Measurements from ENCODE around the gene PIK3R6.

PIK3R6 gene

DNA sequence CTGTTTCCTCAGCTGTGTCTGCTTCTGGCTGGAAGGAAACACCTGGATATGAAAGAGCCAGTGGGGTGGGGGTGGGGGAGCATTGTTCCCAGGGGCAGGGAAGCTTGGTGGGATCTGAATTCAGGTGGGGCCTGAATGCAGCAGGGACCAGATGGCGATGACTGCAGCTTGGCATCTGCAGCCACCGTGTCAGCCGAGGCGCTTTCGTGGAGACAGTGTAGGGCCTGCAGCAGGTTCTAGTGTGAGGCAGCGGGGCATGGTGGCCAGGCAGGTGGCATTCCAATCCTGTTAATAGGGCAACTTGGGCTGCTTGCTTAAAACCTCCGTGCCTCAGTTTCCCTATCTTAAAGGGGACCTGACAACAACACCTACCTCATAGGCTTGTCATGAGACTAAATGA lies 1.7 kb downstream of the PIK3R6 start:
- DNase-seq (ENCODE audit: extremely low spot score): no peak
- TF ChIP-seq, protein P1, sequence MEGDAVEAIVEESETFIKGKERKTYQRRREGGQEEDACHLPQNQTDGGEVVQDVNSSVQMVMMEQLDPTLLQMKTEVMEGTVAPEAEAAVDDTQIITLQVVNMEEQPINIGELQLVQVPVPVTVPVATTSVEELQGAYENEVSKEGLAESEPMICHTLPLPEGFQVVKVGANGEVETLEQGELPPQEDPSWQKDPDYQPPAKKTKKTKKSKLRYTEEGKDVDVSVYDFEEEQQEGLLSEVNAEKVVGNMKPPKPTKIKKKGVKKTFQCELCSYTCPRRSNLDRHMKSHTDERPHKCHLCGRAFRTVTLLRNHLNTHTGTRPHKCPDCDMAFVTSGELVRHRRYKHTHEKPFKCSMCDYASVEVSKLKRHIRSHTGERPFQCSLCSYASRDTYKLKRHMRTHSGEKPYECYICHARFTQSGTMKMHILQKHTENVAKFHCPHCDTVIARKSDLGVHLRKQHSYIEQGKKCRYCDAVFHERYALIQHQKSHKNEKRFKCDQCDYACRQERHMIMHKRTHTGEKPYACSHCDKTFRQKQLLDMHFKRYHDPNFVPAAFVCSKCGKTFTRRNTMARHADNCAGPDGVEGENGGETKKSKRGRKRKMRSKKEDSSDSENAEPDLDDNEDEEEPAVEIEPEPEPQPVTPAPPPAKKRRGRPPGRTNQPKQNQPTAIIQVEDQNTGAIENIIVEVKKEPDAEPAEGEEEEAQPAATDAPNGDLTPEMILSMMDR (IDR thresholded peaks at IDR 0.05; ENCODE audit: control extremely low read depth, extremely low read depth, low read depth, missing control alignments): no peak
- CTCF ChIA-PET: interaction anchor here (1.0 to 4.2 kb wide), 8 partner anchors 9 to 132 kb away, joined by 3 to 29 read pairs (median 4); partner anchors contain the start of gene PIK3R5
- POLR2A ChIA-PET: interaction anchor here (0.6 kb wide), 1 partner anchor 87 kb away, joined by 3 read pairs; no protein-coding TSS in a partner anchor

DNA sequence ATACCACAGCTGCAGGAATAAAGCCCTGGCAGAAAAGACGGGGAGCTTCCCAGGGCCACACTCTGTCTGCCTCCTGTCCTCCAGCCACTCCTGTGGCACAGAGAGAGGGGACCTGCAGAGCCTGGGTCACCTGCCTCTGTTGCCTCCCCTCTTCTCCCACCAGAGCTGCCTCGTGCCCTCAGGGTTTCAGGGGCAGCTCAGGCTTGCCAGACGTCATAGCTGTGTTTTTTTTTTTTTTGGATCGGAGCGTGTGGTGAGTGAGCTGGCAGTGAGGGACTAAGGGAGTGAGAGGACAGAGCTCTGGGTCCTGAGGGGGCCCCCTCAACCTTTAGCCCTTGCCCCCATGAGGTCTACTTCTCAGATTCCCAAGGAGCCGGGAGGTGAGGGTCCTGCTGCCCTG lies 2.1 kb downstream of the PIK3R6 start:
- TF ChIP-seq, protein P1 (IDR thresholded peaks at IDR 0.05; ENCODE audit: control extremely low read depth, extremely low read depth, low read depth, missing control alignments): no peak
- ChIA-PET CTCF (interaction anchor here (1.0 to 4.2 kb wide), 8 partner anchors 9 to 132 kb away, joined by 3 to 29 read pairs (median 4); partner anchors contain the start of gene PIK3R5), POLR2A (interaction anchor here (0.6 to 0.8 kb wide), 3 partner anchors 11 to 87 kb away, joined by 3 to 5 read pairs (median 4); no protein-coding TSS in a partner anchor)
- no peak for DNase-seq (ENCODE audit: extremely low spot score)

DNA sequence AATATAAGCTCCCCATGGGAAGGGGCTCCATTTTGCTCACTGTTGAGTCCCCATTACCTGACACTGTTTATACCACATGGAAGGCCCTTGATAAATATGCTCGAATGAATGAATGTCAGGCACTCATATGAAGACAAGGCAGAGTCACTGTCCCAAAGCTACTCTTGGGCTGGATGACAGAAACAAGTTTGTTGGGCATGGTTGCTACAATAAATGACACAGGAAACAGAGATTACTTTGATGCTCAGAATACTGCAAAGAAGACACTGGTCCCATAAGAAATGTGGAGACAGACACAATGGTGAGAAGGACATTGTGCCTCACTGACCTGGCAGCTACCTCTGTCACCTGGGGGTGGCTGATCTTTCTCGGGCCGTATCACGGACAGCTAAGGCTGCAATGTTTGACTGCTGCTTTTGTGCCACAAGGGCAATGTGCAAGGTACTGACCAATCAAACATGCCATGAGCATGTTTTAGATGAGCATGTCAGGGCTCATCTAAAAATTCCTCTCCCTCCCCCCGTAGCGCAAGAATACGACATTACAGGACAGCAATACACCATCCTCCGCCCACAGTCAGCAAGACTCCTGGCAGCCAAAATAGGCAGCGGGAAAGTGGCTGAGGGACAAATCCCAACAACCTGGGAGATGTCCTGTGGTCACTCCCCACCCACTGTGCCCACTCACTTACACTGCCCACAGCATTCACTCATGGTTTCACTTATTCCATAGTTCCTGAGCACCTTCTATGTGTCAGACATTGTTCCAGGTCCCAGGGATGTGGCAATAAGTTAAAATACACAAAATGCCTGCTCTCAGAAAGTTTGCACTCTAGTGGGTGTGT lies 5.0 kb downstream of the PIK3R6 start:
- DNase-seq (ENCODE audit: extremely low spot score): no peak
- TF ChIP-seq, protein P1 (IDR thresholded peaks at IDR 0.05; ENCODE audit: control extremely low read depth, extremely low read depth, low read depth, missing control alignments): no peak
- POLR2A ChIA-PET: interaction anchor here (0.6 kb wide), 1 partner anchor 80 kb away, joined by 3 read pairs; no protein-coding TSS in a partner anchor
- CTCF ChIA-PET: interaction anchor here (0.6 to 1.2 kb wide), 7 partner anchors 8 to 33 kb away, joined by 3 to 5 read pairs (median 3); no protein-coding TSS in a partner anchor

DNA sequence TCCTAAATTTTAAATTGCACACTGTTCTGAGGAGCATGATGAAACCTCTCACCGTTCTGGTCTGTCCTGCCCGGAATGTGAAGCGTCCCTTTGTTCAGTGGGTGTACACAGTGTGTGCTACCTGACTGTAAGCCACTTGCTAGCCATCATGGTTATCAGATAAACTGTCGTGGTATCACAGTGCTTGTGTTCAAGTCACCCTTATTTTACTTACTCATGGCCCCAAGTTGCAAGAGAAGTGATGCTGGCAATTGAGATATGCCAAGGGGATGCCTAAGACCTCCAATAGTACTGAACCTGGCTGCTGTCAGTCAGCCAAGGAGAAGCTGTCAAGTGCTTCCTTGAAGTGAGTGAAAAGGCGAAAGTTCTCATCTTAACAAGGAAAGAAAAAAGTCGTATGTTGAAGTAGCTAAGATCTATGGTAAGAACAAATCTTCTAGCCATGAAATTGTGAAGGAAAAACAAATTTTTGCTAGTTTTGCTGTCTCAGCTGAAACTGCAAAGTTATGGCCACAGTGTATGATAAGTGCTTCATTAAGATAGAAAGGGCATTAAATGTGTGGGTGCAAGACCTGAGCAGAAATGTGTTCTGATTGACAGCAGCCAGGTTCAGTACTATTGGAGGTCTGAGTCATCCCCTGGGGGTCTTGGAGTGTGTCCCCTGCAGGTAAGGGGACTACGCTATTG lies 5.8 kb downstream of the PIK3R6 start:
- ChIA-PET CTCF (interaction anchor here (0.6 to 1.2 kb wide), 7 partner anchors 9 to 34 kb away, joined by 3 to 5 read pairs (median 3); no protein-coding TSS in a partner anchor), POLR2A (interaction anchor here (0.6 kb wide), 1 partner anchor 80 kb away, joined by 3 read pairs; no protein-coding TSS in a partner anchor)
- TF ChIP-seq, protein P1 (IDR thresholded peaks at IDR 0.05; ENCODE audit: control extremely low read depth, extremely low read depth, low read depth, missing control alignments): no peak
- DNase-seq (ENCODE audit: extremely low spot score): no peak

DNA sequence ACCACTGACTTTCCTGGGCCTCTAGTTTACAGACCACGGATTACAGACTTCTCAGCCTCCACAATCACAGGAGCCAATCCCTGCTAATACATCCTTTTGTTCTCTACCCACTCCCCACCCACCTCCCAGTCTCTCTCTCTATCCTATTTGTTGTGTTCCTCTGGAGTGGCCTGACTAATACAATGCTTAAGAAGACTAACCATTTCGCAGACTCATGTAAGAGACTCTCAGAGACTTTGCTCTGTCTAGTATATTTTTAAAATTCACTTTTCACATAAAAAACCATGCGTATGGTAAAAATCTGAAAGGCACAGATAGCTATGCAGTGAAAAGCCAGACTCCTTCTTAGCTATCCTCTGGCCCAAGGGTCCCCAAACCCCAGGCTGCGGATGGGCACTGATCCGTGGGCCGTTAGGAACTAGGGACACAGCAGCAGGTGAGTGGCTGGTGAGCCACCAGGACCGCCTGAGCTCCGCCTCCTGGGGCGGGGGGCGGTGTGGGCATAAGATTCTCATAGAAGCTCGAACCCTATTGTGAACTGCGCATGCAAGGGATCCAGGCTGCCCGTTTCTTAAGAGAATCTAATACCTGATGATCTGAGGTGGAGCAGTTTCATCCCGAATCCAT lies 7.6 kb downstream of the PIK3R6 start:
- DNase-seq (ENCODE audit: extremely low spot score): no peak
- ChIA-PET POLR2A (no interaction called here), CTCF (interaction anchor here (1.3 to 1.6 kb wide), 4 partner anchors 9 to 138 kb away, joined by 3 to 6 read pairs (median 5); no protein-coding TSS in a partner anchor)
- TF ChIP-seq, protein P1 (IDR thresholded peaks at IDR 0.05; ENCODE audit: control extremely low read depth, extremely low read depth, low read depth, missing control alignments): no peak

All from GM10248 (cell line).